Neural progenitor cell (in vitro differentiated cells): ENCODE measurements around the gene LRCOL1. TPM values are rescaled to one million over a fixed set of nuclear protein-coding genes. Genes with fewer than 3 reads are reported as not detected.

Experiments used
- DNase-seq: peaks from one replicate; pipeline ENCODE4 v3.0.0-alpha.2; 2016; ENCODE audit warnings: low spot score
- H2AFZ ChIP-seq: fragments of 200-600 bp; sonication (generic); replicated peaks from 2 replicates; pipeline ENCODE4 v1.6.1; 2016; ENCODE audit warnings: antibody characterized with exemption
- H3F3A ChIP-seq: fragments of 200-600 bp; sonication (generic); 2 replicates; pipeline ENCODE4 v1.6.1; 2016; ENCODE audit warnings: antibody characterized with exemption, low read depth
- H3K27ac ChIP-seq: fragments of 200-600 bp; sonication (generic); 2 replicates; pipeline ENCODE4 v1.5.1; 2016; ENCODE audit warnings: mild to moderate bottlenecking
- H3K27me3 ChIP-seq: fragments of 200-600 bp; sonication (generic); 2 replicates; pipeline ENCODE4 v1.6.1; 2016; ENCODE audit warnings: mild to moderate bottlenecking, moderate library complexity
- H3K36me3 ChIP-seq: fragments of 200-600 bp; sonication (generic); 2 replicates; pipeline ENCODE4 v1.5.1; 2016
- H3K4me1 ChIP-seq: fragments of 200-600 bp; sonication (generic); 2 replicates; pipeline ENCODE4 v1.6.1; 2016; ENCODE audit warnings: mixed run types
- H3K4me2 ChIP-seq: fragments of 200-600 bp; sonication (generic); 2 replicates; pipeline ENCODE4 v1.6.1; 2016
- H3K4me3 ChIP-seq: fragments of 200-600 bp; sonication (generic); 2 replicates; pipeline ENCODE4 v1.5.1; 2016
- H3K79me2 ChIP-seq: fragments of 200-600 bp; sonication (generic); 2 replicates; pipeline ENCODE4 v1.6.1; 2016; ENCODE audit warnings: low read depth
- H3K9ac ChIP-seq: fragments of 200-600 bp; sonication (generic); 2 replicates; pipeline ENCODE4 v1.6.1; 2016
- H3K9me3 ChIP-seq: fragments of 200-600 bp; sonication (generic); 2 replicates; pipeline ENCODE4 v1.5.1; 2016; ENCODE audit warnings: low read depth
- H4K20me1 ChIP-seq: fragments of 200-600 bp; sonication (generic); 2 replicates; pipeline ENCODE4 v1.6.1; 2016; ENCODE audit warnings: low read depth
- H3K27ac Mint-ChIP-seq: 3 replicates; pipeline ENCODE4 v1.8.0; 2021; ENCODE audit warnings: mixed read lengths
- H3K27me3 Mint-ChIP-seq: 2 replicates; pipeline ENCODE4 v1.8.0; 2022; ENCODE audit warnings: low read depth, mild to moderate bottlenecking, inconsistent platforms, moderate library complexity, mixed read lengths; ENCODE audit not compliant: insufficient read depth
- H3K36me3 Mint-ChIP-seq: 3 replicates; pipeline ENCODE4 v1.8.0; 2021; ENCODE audit warnings: mixed read lengths
- H3K4me1 Mint-ChIP-seq: 3 replicates; pipeline ENCODE4 v1.8.0; 2021; ENCODE audit warnings: mixed read lengths
- H3K4me3 Mint-ChIP-seq: 3 replicates; pipeline ENCODE4 v1.8.0; 2021; ENCODE audit warnings: mild to moderate bottlenecking, moderate library complexity, mixed read lengths
- H3K9me3 Mint-ChIP-seq: 3 replicates; pipeline ENCODE4 v1.8.0; 2020; ENCODE audit warnings: mixed read lengths
- CTCF ChIP-seq: fragments of 200-600 bp; sonication (generic); IDR thresholded peaks from 2 replicates; pipeline ENCODE4 v1.5.1; 2017; ENCODE audit warnings: antibody characterized with exemption, mild to moderate bottlenecking
- EZH2 ChIP-seq: fragments of 200-600 bp; sonication (generic); IDR thresholded peaks from 2 replicates; pipeline ENCODE4 v1.6.1; 2017; ENCODE audit warnings: antibody characterized with exemption, mild to moderate bottlenecking, moderate library complexity
- EZH2phosphoT487 ChIP-seq: fragments of 200-600 bp; sonication (generic); IDR thresholded peaks from 2 replicates; pipeline ENCODE4 v1.6.1; 2017; ENCODE audit warnings: antibody characterized with exemption
- total RNA-seq: library from RNA; depleted of rRNA; stranded (reverse); fragments of >200 nt; gene quantifications from 2 replicates; pipeline ENCODE4 v1.2.3, GENCODE V29; 2015; ENCODE audit warnings: low replicate concordance

Gene LRCOL1
- total RNA-seq, 1 donor from 2014 or later, result not detected

GRCh38 chr12:132584429-132584828, 26.0 kb downstream of the LRCOL1 start:
- no peaks in the 10 kb centered on the region for H3K36me3 ChIP-seq
- peaks cover 15% of the 10 kb centered on the region for H3K4me1 ChIP-seq
- peaks cover 94% of the 10 kb centered on the region for H3K27me3 ChIP-seq
- Mint-ChIP-seq H3K4me1 (peaks cover 4% of the 10 kb centered on the region), H3K36me3 (peaks cover 4% of the 10 kb centered on the region), H3K4me3 (no peak overlapping the region), H3K27ac (no peak overlapping the region), H3K27me3 (peaks cover 28% of the 10 kb centered on the region), H3K9me3 (no peaks in the 10 kb centered on the region)
- H3K4me2 ChIP-seq, result peak overlapping the region; percentile 74
- no peak overlapping the region for H3K27ac ChIP-seq
- H4K20me1 ChIP-seq, result peaks cover 61% of the 10 kb centered on the region
- no peaks in the 10 kb centered on the region for H3K9me3 ChIP-seq
- H2AFZ ChIP-seq, result no peak overlapping the region
- H3K79me2 ChIP-seq, result no peaks in the 10 kb centered on the region
- peak overlapping the region; percentile 39 for H3K4me3 ChIP-seq
- TF ChIP-seq EZH2 (no peak), CTCF (no peak), EZH2phosphoT487 (no peak)
- no peak for DNase-seq
- no peak overlapping the region for H3K9ac ChIP-seq
- peaks cover 22% of the 10 kb centered on the region for H3F3A ChIP-seq

GRCh38 chr12:132583736-132584135, 26.6 kb downstream of the LRCOL1 start:
- peaks cover 4% of the 10 kb centered on the region for H3K36me3 Mint-ChIP-seq
- H3K27me3 Mint-ChIP-seq, result peaks cover 27% of the 10 kb centered on the region
- DNase-seq, result peak; percentile 85
- peaks cover 27% of the 10 kb centered on the region for H3F3A ChIP-seq
- H3K27ac ChIP-seq, result no peak overlapping the region
- H3K27ac Mint-ChIP-seq, result no peak overlapping the region
- no peaks in the 10 kb centered on the region for H3K9me3 ChIP-seq
- peak overlapping the region; percentile 74 for H3K4me2 ChIP-seq
- peaks cover 15% of the 10 kb centered on the region for H3K4me1 ChIP-seq
- peak overlapping the region; percentile 74 for H3K4me3 Mint-ChIP-seq
- H3K36me3 ChIP-seq, result no peaks in the 10 kb centered on the region
- H3K27me3 ChIP-seq, result peaks cover 87% of the 10 kb centered on the region
- no peaks in the 10 kb centered on the region for H3K9me3 Mint-ChIP-seq
- no peaks in the 10 kb centered on the region for H3K79me2 ChIP-seq
- peaks cover 4% of the 10 kb centered on the region for H3K4me1 Mint-ChIP-seq
- no peak overlapping the region for H3K9ac ChIP-seq
- no peak overlapping the region for H2AFZ ChIP-seq
- TF ChIP-seq EZH2phosphoT487 (peak; percentile 68), CTCF (no peak), EZH2 (peak; percentile 81)
- H3K4me3 ChIP-seq, result peak overlapping the region; percentile 39
- peaks cover 66% of the 10 kb centered on the region for H4K20me1 ChIP-seq

- no peaks in the 10 kb centered on the region for H3K9me3 ChIP-seq
- H4K20me1 ChIP-seq, result peaks cover 66% of the 10 kb centered on the region
- peaks cover 6% of the 10 kb centered on the region for H3K36me3 Mint-ChIP-seq
- H3K9me3 Mint-ChIP-seq, result no peaks in the 10 kb centered on the region
- H3K79me2 ChIP-seq, result no peaks in the 10 kb centered on the region
- peaks cover 29% of the 10 kb centered on the region for H3K27me3 Mint-ChIP-seq
- DNase-seq, result peak; percentile 57
- H3K4me2 ChIP-seq, result peak overlapping the region; percentile 74
- H3F3A ChIP-seq, result peaks cover 27% of the 10 kb centered on the region
- H3K9ac ChIP-seq, result no peak overlapping the region
- H3K36me3 ChIP-seq, result no peaks in the 10 kb centered on the region
- peaks cover 15% of the 10 kb centered on the region for H3K4me1 ChIP-seq
- no peak overlapping the region for H2AFZ ChIP-seq
- TF ChIP-seq EZH2 (no peak), EZH2phosphoT487 (no peak), CTCF (no peak)
- H3K4me1 Mint-ChIP-seq, result peaks cover 4% of the 10 kb centered on the region
- peaks cover 83% of the 10 kb centered on the region for H3K27me3 ChIP-seq
- no peak overlapping the region for H3K27ac ChIP-seq
- no peak overlapping the region for H3K4me3 Mint-ChIP-seq
- peak overlapping the region; percentile 39 for H3K4me3 ChIP-seq
- H3K27ac Mint-ChIP-seq, result no peak overlapping the region
These were observed 27.0 kb downstream of the LRCOL1 start for GRCh38 chr12:132583411-132583710.
